HUES64 (cell line): ENCODE results near the gene TRIL.

Source experiments
- H3K27ac ChIP-seq: 2 replicates; pipeline ENCODE4 v1.7.0; 2013; ENCODE audit warnings: low read depth, low read length, inconsistent platforms
- H3K27me3 ChIP-seq: 2 replicates; pipeline ENCODE4 v1.6.1; 2013; ENCODE audit warnings: mild to moderate bottlenecking, low read length; ENCODE audit not compliant: insufficient read depth
- H3K36me3 ChIP-seq: 2 replicates; pipeline ENCODE4 v1.6.1; 2013; ENCODE audit warnings: mild to moderate bottlenecking, low read length; ENCODE audit not compliant: insufficient read depth
- H3K4me1 ChIP-seq: 2 replicates; pipeline ENCODE4 v1.6.1; 2013; ENCODE audit warnings: mild to moderate bottlenecking, low read length, moderate library complexity; ENCODE audit not compliant: insufficient read depth
- H3K4me3 ChIP-seq: 2 replicates; pipeline ENCODE4 v1.5.1; 2013; ENCODE audit warnings: mild to moderate bottlenecking, low read length, moderate library complexity
- H3K9ac ChIP-seq: 2 replicates; pipeline ENCODE4 v1.6.1; 2013; ENCODE audit warnings: mild to moderate bottlenecking, low read depth, low read length
- H3K9me3 ChIP-seq: 2 replicates; pipeline ENCODE4 v1.6.1; 2013; ENCODE audit warnings: low read depth, low read length; ENCODE audit not compliant: insufficient read depth
- WGBS: fragments of 150-250, 120-280 bp; methylation state at CpG from one replicate; pipeline ENCODE4 v1.1.7; 2013; ENCODE audit warnings: missing lambda C conversion rate; 5-methylcytosine and 5-hydroxymethylcytosine counted together

Gene TRIL

GRCh38 chr7:28940741-28941384 is 17.3 kb downstream of the TRIL start:
- WGBS, result 94% methylated on average over 11 of the region's 11 CpGs
- Histone ChIP-seq H3K27me3 (no peaks in the 10 kb centered on the region), H3K27ac (no peak overlapping the region), H3K4me3 (no peak overlapping the region), H3K9ac (no peak overlapping the region), H3K36me3 (no peaks in the 10 kb centered on the region), H3K9me3 (no peaks in the 10 kb centered on the region), H3K4me1 (no peaks in the 10 kb centered on the region)

GRCh38 chr7:28939844-28940544 is 18.1 kb downstream of the TRIL start:
- no peak overlapping the region for H3K4me3 ChIP-seq
- no peaks in the 10 kb centered on the region for H3K9me3 ChIP-seq
- no peak overlapping the region for H3K27ac ChIP-seq
- no peak overlapping the region for H3K9ac ChIP-seq
- no peaks in the 10 kb centered on the region for H3K27me3 ChIP-seq
- H3K4me1 ChIP-seq, result no peaks in the 10 kb centered on the region
- 88% methylated on average over 7 of the region's 7 CpGs for WGBS
- H3K36me3 ChIP-seq, result no peaks in the 10 kb centered on the region

GRCh38 chr7:28939367-28939766 is 18.8 kb downstream of the TRIL start:
- H3K9ac ChIP-seq, result no peak overlapping the region
- no peak overlapping the region for H3K4me3 ChIP-seq
- WGBS, result 80% methylated on average over 5 of the region's 5 CpGs
- H3K4me1 ChIP-seq, result peaks cover under 1% of the 10 kb centered on the region; the same call in 1 of the 2 replicates
- no peaks in the 10 kb centered on the region for H3K36me3 ChIP-seq
- no peaks in the 10 kb centered on the region for H3K9me3 ChIP-seq
- H3K27me3 ChIP-seq, result no peaks in the 10 kb centered on the region
- no peak overlapping the region for H3K27ac ChIP-seq

- no peak overlapping the region for H3K9ac ChIP-seq
- H3K27ac ChIP-seq, result no peak overlapping the region
- H3K4me3 ChIP-seq, result no peak overlapping the region
- WGBS, result 93% methylated on average over 7 of the region's 7 CpGs
- peaks cover 11% of the 10 kb centered on the region for H3K4me1 ChIP-seq
- H3K36me3 ChIP-seq, result no peaks in the 10 kb centered on the region
- no peaks in the 10 kb centered on the region for H3K9me3 ChIP-seq
- H3K27me3 ChIP-seq, result no peaks in the 10 kb centered on the region
These were observed 20.5 kb downstream of the TRIL start for GRCh38 chr7:28937619-28938018.

- Histone ChIP-seq H3K9me3 (no peaks in the 10 kb centered on the region), H3K4me1 (peaks cover 11% of the 10 kb centered on the region), H3K9ac (no peak overlapping the region), H3K27me3 (no peaks in the 10 kb centered on the region), H3K36me3 (no peaks in the 10 kb centered on the region), H3K4me3 (no peak overlapping the region), H3K27ac (no peak overlapping the region)
- 87% methylated on average over 5 of the region's 6 CpGs for WGBS
These were observed 21.0 kb downstream of the TRIL start for GRCh38 chr7:28937103-28937502.

GRCh38 chr7:28933846-28934320 is 24.2 kb downstream of the TRIL start:
- Histone ChIP-seq H3K9me3 (no peaks in the 10 kb centered on the region), H3K4me1 (peaks cover 11% of the 10 kb centered on the region), H3K27me3 (no peaks in the 10 kb centered on the region), H3K27ac (peak overlapping the region; percentile 22; the same call in 1 of the 2 replicates), H3K36me3 (no peaks in the 10 kb centered on the region), H3K4me3 (no peak overlapping the region), H3K9ac (peak overlapping the region; percentile 12)
- 82% methylated on average over 2 of the region's 2 CpGs for WGBS

- 83% methylated on average over 2 of the region's 3 CpGs for WGBS
- Histone ChIP-seq H3K27ac (peak overlapping the region; percentile 28; the same call in 1 of the 2 replicates), H3K36me3 (no peaks in the 10 kb centered on the region), H3K27me3 (peaks cover 1% of the 10 kb centered on the region; the same call in 1 of the 2 replicates), H3K9me3 (no peaks in the 10 kb centered on the region), H3K4me1 (peaks cover 16% of the 10 kb centered on the region), H3K9ac (no peak overlapping the region), H3K4me3 (no peak overlapping the region)
These were observed 26.6 kb downstream of the TRIL start for GRCh38 chr7:28931565-28931964.

GRCh38 chr7:28926871-28927597 is 31.1 kb downstream of the TRIL start:
- peak overlapping the region; percentile 64 for H3K9ac ChIP-seq
- peaks cover 15% of the 10 kb centered on the region; the same call in 1 of the 2 replicates for H3K4me1 ChIP-seq
- 17% methylated on average over 22 of the region's 22 CpGs for WGBS
- H3K36me3 ChIP-seq, result no peaks in the 10 kb centered on the region
- H3K27me3 ChIP-seq, result peaks cover 6% of the 10 kb centered on the region
- H3K4me3 ChIP-seq, result peak overlapping the region; percentile 59
- no peak overlapping the region for H3K27ac ChIP-seq
- H3K9me3 ChIP-seq, result no peaks in the 10 kb centered on the region

- 17% methylated on average over 7 of the region's 7 CpGs for WGBS
- Histone ChIP-seq H3K27me3 (peaks cover 6% of the 10 kb centered on the region), H3K4me3 (no peak overlapping the region), H3K4me1 (peaks cover 12% of the 10 kb centered on the region; the same call in 1 of the 2 replicates), H3K9me3 (no peaks in the 10 kb centered on the region), H3K9ac (no peak overlapping the region), H3K36me3 (no peaks in the 10 kb centered on the region), H3K27ac (no peak overlapping the region)
These were observed 35.4 kb downstream of the TRIL start for GRCh38 chr7:28922624-28923331.

GRCh38 chr7:28921822-28922221 is 36.3 kb downstream of the TRIL start:
- no peak overlapping the region for H3K27ac ChIP-seq
- H3K4me1 ChIP-seq, result peaks cover 12% of the 10 kb centered on the region; the same call in 1 of the 2 replicates
- WGBS, result 0% methylated on average over 2 of the region's 4 CpGs
- peaks cover 6% of the 10 kb centered on the region for H3K27me3 ChIP-seq
- H3K9me3 ChIP-seq, result no peaks in the 10 kb centered on the region
- H3K36me3 ChIP-seq, result no peaks in the 10 kb centered on the region
- no peak overlapping the region for H3K4me3 ChIP-seq
- H3K9ac ChIP-seq, result no peak overlapping the region
